ENCODE data around the gene MOB3B.
"Not testable (repeated sequence)": the region's sequence is repeated elsewhere in the genome, so short reads cannot be mapped to it uniquely, and the experiment has no call there.

The MOB3B gene

GRCh38 chr9:27518006-27518405, 11.6 kb downstream of the MOB3B start:
- no peak for DNase-seq (ENCODE audit: low read depth)

DNA sequence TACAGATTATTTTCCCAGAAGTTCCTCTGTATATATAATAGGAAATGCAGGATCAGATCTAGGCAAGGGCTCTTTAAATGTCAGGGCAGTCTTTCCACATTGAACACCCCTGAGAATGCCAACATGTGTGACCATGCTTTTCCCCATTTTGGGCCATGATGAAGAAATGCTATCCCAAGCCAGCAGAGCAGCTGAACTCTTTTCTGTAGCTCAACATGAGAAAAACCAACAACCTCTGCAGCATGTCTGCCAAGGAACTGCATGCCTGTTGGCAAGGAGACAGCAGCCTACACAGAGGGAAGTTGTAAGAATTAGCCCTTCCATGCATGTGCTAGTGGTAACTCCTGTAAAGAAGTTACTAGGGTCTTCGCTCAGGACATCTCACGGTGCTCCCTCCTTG, 15.1 kb downstream of the MOB3B start:
- DNase-seq (ENCODE audit: low read depth): no peak

DNA sequence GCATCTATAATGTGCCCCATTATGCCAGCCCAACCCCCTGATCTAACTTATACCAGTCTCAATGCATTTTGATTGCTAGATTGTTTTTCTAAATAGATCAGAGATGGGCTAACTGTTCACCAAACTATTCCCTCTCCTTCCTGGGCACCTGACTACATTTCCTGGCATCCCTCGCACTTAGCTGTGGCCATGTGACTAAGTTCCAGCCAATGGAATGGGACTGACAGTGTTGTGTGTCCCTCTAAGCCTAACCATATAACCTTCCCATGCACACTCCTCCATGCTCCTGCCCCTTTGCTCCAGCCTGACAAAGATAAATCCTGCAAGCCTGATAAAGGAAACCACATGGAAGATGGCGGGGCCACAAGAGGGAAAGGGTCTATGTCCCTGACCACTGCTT, 17.8 kb downstream of the MOB3B start:
- no peak for DNase-seq (ENCODE audit: low read depth)

DNA sequence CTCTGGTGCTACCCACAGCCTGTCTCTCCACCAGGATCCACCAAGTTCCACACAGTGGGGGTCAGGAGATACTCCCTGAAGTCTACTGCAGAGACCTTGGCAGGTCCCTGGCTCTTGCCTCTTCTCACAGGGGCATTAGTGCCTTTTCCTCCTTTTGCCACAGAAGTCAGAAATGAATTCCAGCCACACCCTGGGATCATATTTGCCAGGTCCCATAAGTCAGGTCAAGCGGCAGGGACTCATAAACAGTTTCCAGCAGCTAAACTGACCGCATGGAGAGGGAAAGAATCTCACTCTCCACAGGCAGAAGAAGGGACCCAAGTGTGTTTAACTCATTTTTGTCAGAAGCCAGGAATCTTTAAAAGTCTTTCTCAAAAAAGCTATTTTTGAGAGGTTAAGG, 18.8 kb downstream of the MOB3B start:
- DNase-seq (ENCODE audit: low read depth): no peak

DNA sequence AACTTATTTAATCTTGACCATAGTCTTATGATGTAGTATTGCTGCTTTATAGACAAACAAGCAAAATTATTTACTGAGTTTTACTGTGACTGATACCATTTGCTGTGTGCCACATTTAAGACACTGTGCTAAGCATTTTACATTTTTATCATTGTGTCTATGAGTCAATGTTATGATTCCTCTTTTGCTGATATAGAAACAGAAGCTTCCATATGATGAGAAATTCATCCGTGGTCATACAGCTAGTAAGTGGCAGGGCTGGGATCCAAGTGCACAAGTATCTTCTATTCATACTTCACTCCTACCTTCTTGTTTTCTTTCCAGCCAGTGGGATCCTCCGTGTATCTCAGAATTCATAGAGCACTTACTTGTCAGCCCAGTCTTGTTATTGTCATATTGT, 22.6 kb downstream of the MOB3B start:
- no peak for DNase-seq (ENCODE audit: low read depth)

- DNase-seq (ENCODE audit: low read depth): no peak
Observed at GRCh38 chr9:27505744-27506161, 23.9 kb downstream of the MOB3B start.

DNA sequence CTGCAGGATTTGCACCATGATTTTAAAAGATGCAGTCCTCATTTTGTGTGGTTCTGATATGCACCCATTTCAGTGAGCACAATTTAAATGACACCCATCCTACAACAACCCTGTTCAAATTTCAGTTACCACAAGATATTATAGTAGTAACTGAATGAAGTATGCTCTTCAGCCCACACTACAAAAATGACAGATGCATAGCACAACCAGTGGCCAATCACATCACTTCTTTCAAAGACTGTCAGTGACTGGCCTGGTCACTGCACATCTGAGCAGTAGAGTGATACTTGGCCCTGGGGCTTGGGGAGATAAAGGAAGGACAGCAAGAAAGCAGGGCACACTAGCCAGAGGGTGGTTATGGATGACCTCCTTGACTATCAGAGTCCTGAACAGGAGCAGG, 25.4 kb downstream of the MOB3B start:
- DNase-seq (ENCODE audit: low read depth): no peak

DNA sequence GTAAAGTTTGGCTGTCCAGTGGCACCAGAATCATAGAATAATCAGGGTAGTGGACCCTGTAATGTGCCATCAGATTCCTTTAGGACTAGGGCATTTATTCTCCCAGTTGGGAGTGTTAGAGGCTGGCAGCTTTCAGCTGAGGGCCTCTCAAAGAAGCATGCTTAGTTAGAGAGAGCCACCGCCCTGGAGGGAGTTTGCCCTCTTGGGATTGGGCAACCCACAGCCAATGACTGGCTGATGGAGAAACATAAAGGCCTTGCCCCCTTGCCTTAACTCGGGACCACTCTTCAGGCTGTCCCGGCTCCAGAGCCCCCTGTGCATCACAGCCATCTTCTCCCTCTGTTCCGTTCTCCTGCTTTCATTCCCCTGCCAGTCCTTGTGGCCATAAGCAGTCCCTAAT, 26.0 kb downstream of the MOB3B start:
- DNase-seq (ENCODE audit: low read depth): no peak

- DNase-seq (ENCODE audit: low read depth): not testable (repeated sequence)
Observed at GRCh38 chr9:27500902-27501301, 28.7 kb downstream of the MOB3B start.

- peak; percentile 20 for DNase-seq (ENCODE audit: low read depth)
Observed at GRCh38 chr9:27499451-27499850, 30.2 kb downstream of the MOB3B start.

GRCh38 chr9:27497883-27498417, 31.7 kb downstream of the MOB3B start:
- no peak for DNase-seq (ENCODE audit: low read depth)

DNA sequence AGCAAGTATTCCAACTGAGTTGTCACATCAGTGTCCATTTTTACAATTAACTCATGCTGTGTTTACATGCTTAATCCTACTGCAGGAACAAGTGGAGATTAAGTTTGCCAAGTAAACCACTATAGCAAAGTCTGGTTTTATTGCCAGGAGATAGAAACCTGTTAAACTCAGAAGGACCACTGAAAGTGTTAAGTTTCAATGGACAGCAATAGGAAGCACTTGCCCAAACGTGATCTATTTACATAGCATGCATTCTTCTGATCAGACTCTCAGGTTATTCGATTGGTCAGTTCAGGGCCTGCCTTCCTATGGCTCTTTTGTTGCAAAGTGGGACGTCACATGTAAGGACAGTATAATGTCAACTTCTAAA, 33.5 kb downstream of the MOB3B start:
- no peak for DNase-seq (ENCODE audit: low read depth)

GRCh38 chr9:27495480-27496134, 34.0 kb downstream of the MOB3B start:
- DNase-seq (ENCODE audit: low read depth): no peak

- no peak for DNase-seq (ENCODE audit: low read depth)
Observed at GRCh38 chr9:27491154-27491553, 38.5 kb downstream of the MOB3B start.

- no peak for DNase-seq (ENCODE audit: low read depth)
Observed at GRCh38 chr9:27489087-27489876, 40.3 kb downstream of the MOB3B start.

- no peak for DNase-seq (ENCODE audit: low read depth)
Observed at GRCh38 chr9:27487927-27488326, 41.7 kb downstream of the MOB3B start.

- DNase-seq (ENCODE audit: low read depth): peak; percentile 19
Observed at GRCh38 chr9:27487128-27487640, 42.4 kb downstream of the MOB3B start.

DNA sequence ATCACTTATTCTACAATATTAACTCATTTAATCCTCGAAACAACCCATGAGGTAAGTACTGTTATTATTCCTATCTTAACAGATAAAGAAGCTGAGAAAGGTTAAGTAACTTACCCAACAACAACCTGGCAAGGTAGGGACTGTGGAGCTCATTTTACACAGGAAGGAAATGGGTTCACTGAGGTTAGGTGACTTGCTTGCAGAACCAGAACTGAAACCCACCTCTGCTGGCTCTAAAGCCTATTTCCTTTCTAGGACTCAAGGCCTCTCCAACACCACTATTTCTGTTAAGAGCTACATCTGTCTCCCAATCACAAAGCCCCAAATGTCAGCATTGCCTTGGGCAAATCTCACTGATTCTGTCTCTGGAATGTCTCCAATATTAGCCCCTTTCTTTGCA, 44.5 kb downstream of the MOB3B start:
- DNase-seq (ENCODE audit: low read depth): no peak

GRCh38 chr9:27483576-27483975, 46.0 kb downstream of the MOB3B start:
- no peak for DNase-seq (ENCODE audit: low read depth)

DNA sequence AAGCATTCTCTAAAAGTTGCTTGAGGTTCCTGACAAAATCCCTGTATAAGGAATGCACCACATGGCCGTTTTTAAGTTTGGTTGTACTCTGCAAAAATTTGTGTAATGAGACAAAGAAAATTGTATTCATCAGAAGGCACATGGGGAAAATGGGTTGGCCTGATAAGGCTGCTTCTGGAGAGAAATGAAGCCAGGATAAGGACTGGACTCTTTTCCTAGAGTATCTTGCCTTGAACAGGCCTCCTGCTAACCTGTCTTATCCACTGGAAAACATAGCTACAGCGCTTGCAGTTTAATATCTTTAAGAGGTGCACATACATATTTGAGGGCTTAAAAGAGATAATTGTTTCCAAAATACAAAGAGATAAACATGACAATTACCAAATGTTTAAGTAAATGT, 46.9 kb downstream of the MOB3B start:
- DNase-seq (ENCODE audit: low read depth): no peak

DNA sequence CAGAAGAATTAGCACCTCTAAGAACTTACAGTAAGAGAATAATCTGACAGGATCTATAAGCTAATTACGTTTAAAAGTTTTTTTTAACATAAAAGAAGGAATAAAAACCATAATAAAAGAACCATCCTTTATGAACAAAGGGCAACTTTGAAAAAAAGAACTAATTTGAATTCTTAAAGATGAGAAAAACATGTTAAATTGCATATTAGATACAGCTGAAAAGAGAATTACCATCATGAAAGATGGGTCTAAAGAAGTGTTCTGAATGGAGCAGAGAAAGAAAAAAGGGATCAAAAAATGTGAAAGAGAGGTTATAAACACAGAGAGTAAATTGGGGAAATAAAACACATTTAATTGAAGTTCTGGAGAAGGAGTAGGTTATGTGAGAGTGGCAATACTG, 51.3 kb downstream of the MOB3B start:
- DNase-seq (ENCODE audit: low read depth): no peak

GRCh38 chr9:27476870-27477515, 52.6 kb downstream of the MOB3B start:
- DNase-seq (ENCODE audit: low read depth): no peak

GRCh38 chr9:27475057-27475595, 54.5 kb downstream of the MOB3B start:
- DNase-seq (ENCODE audit: low read depth): no peak
